IMR-90 (cell line): ENCODE measurements around the gene ACTA1. TPM values are rescaled to one million over a fixed set of nuclear protein-coding genes. Genes with fewer than 3 reads are reported as not detected.

Source experiments
- ATAC-seq: fragments of 200-7000 bp; cut with Tn5 transposase; 2 replicates; pipeline ENCODE4 v1.9.1; 2020; ENCODE audit warnings: low read depth, mild to moderate bottlenecking, moderate library complexity
- BruUV-seq: library from RNA; stranded (reverse); fragments of 400-500 nt; replicated peaks from 2 replicates; lab custom pipeline; 2021; lab: Mats Ljungman, UMichigan
- CTCF ChIA-PET: fragments of 300-600 bp; formaldehyde crosslinking; extraction: SDS; loops from one replicate; lab custom pipeline; 2021; ENCODE audit warnings: antibody characterized with exemption; lab: Yijun Ruan, JAX
- POLR2A ChIA-PET: fragments of 300-600 bp; sonication (Branson Sonifier 250); formaldehyde crosslinking; loops from one replicate; lab custom pipeline; 2022; ENCODE audit warnings: antibody characterized with exemption; ENCODE audit not compliant: unreplicated experiment; lab: Charles Lee
- DNase-seq: peaks from one replicate; pipeline ENCODE4 v3.0.0; 2013
- H2AFZ ChIP-seq: replicated peaks from 2 replicates; pipeline ENCODE3; 2013; ENCODE audit warnings: low read length, mild to moderate bottlenecking; ENCODE audit not compliant: poor library complexity
- H2AK5ac ChIP-seq: 2 replicates; pipeline ENCODE4 v1.6.1; 2013; ENCODE audit warnings: low read depth, low read length, inconsistent platforms
- H2AK9ac ChIP-seq: replicated peaks from 2 replicates; pipeline ENCODE3; 2013; ENCODE audit warnings: mild to moderate bottlenecking, low read depth, low read length, moderate library complexity; ENCODE audit not compliant: poor library complexity
- H2BK120ac ChIP-seq: 2 replicates; pipeline ENCODE4 v1.6.1; 2013; ENCODE audit warnings: low read depth, low read length, inconsistent platforms
- H2BK15ac ChIP-seq: 3 replicates; pipeline ENCODE4 v1.6.1; 2013; ENCODE audit warnings: low read depth, low read length, inconsistent platforms
- H2BK20ac ChIP-seq: 2 replicates; pipeline ENCODE4 v1.6.1; 2013; ENCODE audit warnings: low read depth, mild to moderate bottlenecking, inconsistent platforms, low read length, moderate library complexity
- H2BK5ac ChIP-seq: 2 replicates; pipeline ENCODE4 v1.6.1; 2013; ENCODE audit warnings: mild to moderate bottlenecking, low read depth, low read length, inconsistent platforms; ENCODE audit not compliant: poor library complexity, severe bottlenecking
- H3K14ac ChIP-seq: replicated peaks from 2 replicates; pipeline ENCODE4 v1.6.1; 2013; ENCODE audit warnings: low read depth, low read length, inconsistent platforms
- H3K18ac ChIP-seq: 2 replicates; pipeline ENCODE4 v1.6.1; 2013; ENCODE audit warnings: low read depth, low read length, control low read depth
- H3K23ac ChIP-seq: 2 replicates; pipeline ENCODE4 v1.6.1; 2013; ENCODE audit warnings: low read depth, low read length, inconsistent platforms
- H3K27ac ChIP-seq: 2 replicates; pipeline ENCODE4 v1.5.1; 2013; ENCODE audit warnings: mild to moderate bottlenecking, control low read depth, low read length; ENCODE audit not compliant: insufficient read depth
- H3K27me3 ChIP-seq: 2 replicates; pipeline ENCODE4 v1.6.1; 2013; ENCODE audit warnings: low read length; ENCODE audit not compliant: control insufficient read depth, insufficient read depth
- H3K36me3 ChIP-seq: 2 replicates; pipeline ENCODE4 v1.6.1; 2013; ENCODE audit warnings: low read length, mixed read lengths; ENCODE audit not compliant: control insufficient read depth, insufficient read depth
- H3K4ac ChIP-seq: 2 replicates; pipeline ENCODE4 v1.6.1; 2013; ENCODE audit warnings: low read depth, low read length, inconsistent platforms
- H3K4me1 ChIP-seq: 2 replicates; pipeline ENCODE4 v1.6.1; 2013; ENCODE audit warnings: low read length, mixed read lengths; ENCODE audit not compliant: control insufficient read depth, insufficient read depth
- H3K4me2 ChIP-seq: 2 replicates; pipeline ENCODE4 v1.6.1; 2013; ENCODE audit warnings: low read depth, mild to moderate bottlenecking, control low read depth, low read length, moderate library complexity
- H3K4me3 ChIP-seq: 2 replicates; pipeline ENCODE4 v1.5.1; 2013; ENCODE audit warnings: low read depth, mild to moderate bottlenecking, control low read depth, low read length, moderate library complexity; ENCODE audit not compliant: insufficient read depth
- H3K56ac ChIP-seq: 2 replicates; pipeline ENCODE4 v1.6.1; 2013; ENCODE audit warnings: low read length, inconsistent platforms; ENCODE audit not compliant: insufficient read depth; ENCODE audit errors: extremely low read depth
- H3K79me1 ChIP-seq, 2 experiments: 2 replicates each; pipeline ENCODE4 v1.6.1; 2013; ENCODE audit warnings: low read length in 2 of 2, inconsistent platforms in 1 of 2, low read depth in 1 of 2
- H3K9ac ChIP-seq: 2 replicates; pipeline ENCODE4 v1.6.1; 2013; ENCODE audit warnings: low read depth, low read length, control low read depth
- H3K9me1 ChIP-seq: 2 replicates; pipeline ENCODE4 v1.6.1; 2013; ENCODE audit warnings: low read length, inconsistent platforms; ENCODE audit not compliant: insufficient read depth
- H3K9me3 ChIP-seq: 2 replicates; pipeline ENCODE4 v1.6.1; 2013; ENCODE audit warnings: low read length; ENCODE audit not compliant: control insufficient read depth, insufficient read depth
- H4K20me1 ChIP-seq: 2 replicates; pipeline ENCODE4 v1.6.1; 2013; ENCODE audit warnings: low read length, inconsistent platforms; ENCODE audit not compliant: insufficient read depth
- H4K5ac ChIP-seq: 2 replicates; pipeline ENCODE4 v1.6.1; 2013; ENCODE audit warnings: mild to moderate bottlenecking, low read depth, low read length, control low read depth
- H4K8ac ChIP-seq, 2 experiments: 2 replicates each; pipeline ENCODE4 v1.6.1; 2013; ENCODE audit warnings: low read depth in 2 of 2, low read length in 2 of 2, control low read depth in 1 of 2, inconsistent platforms in 1 of 2
- H4K91ac ChIP-seq: 2 replicates; pipeline ENCODE4 v1.6.1; 2013; ENCODE audit warnings: low read depth, low read length, inconsistent platforms; ENCODE audit not compliant: insufficient read depth
- BHLHE40 ChIP-seq: fragments of 150-350 bp; IDR thresholded peaks from 2 replicates; pipeline ENCODE4 v1.6.1; 2016; ENCODE audit warnings: mild to moderate bottlenecking, low read depth, low read length
- CEBPB ChIP-seq: IDR thresholded peaks from 2 replicates; pipeline ENCODE4 v1.6.1; 2012; ENCODE audit warnings: low read depth, low read length, improper control_type of control experiment
- CHD1 ChIP-seq: IDR thresholded peaks from 2 replicates; pipeline ENCODE4 v1.6.1; 2012; ENCODE audit warnings: low read depth, low read length, improper control_type of control experiment
- CTCF ChIP-seq: conservative IDR thresholded peaks from 2 replicates; pipeline ENCODE4 v1.5.1; 2012; ENCODE audit warnings: mild to moderate bottlenecking, low read depth, low read length, improper control_type of control experiment
- FOS ChIP-seq: fragments of 150-350 bp; IDR thresholded peaks from 2 replicates; pipeline ENCODE4 v1.6.1; 2016; ENCODE audit warnings: low read depth, low read length
- MAFK ChIP-seq: IDR thresholded peaks from 2 replicates; pipeline ENCODE4 v1.6.1; 2012; ENCODE audit warnings: low read depth, low read length, improper control_type of control experiment
- MAZ ChIP-seq: IDR thresholded peaks from 2 replicates; pipeline ENCODE4 v1.6.1; 2012; ENCODE audit warnings: low read depth, mild to moderate bottlenecking, low read length, improper control_type of control experiment, moderate library complexity, borderline replicate concordance
- NFE2L2 ChIP-seq: fragments of 150-350 bp; IDR thresholded peaks from 2 replicates; pipeline ENCODE4 v1.6.1; 2016; ENCODE audit warnings: low read depth, mild to moderate bottlenecking, low read length
- POLR2A ChIP-seq: IDR thresholded peaks from 2 replicates; pipeline ENCODE4 v1.6.1; 2012; ENCODE audit warnings: mild to moderate bottlenecking, low read depth, low read length
- RAD21 ChIP-seq: IDR thresholded peaks from 2 replicates; pipeline ENCODE4 v1.6.1; 2012; ENCODE audit warnings: low read length, improper control_type of control experiment
- RCOR1 ChIP-seq: IDR thresholded peaks from 2 replicates; pipeline ENCODE4 v1.6.1; 2012; ENCODE audit warnings: mild to moderate bottlenecking, low read length, improper control_type of control experiment; ENCODE audit not compliant: insufficient replicate concordance
- WGBS, 2 experiments: methylation state at CpG; one replicate each; pipeline versions ENCODE4 v1.1.5 to v1.1.7; 2013; ENCODE audit warnings: missing lambda C conversion rate in 2 of 2; ENCODE audit not compliant: insufficient read length in 1 of 2; ENCODE audit errors: extremely low coverage in 2 of 2; 5-methylcytosine and 5-hydroxymethylcytosine counted together
- dilution Hi-C: fragments of 300-500 bp; cut with HindIII; formaldehyde crosslinking; loops from one replicate; pipeline ENCODE4 v1.14.3; 2018; ENCODE audit warnings: low sequenced_read_pairs; ENCODE audit not compliant: unreplicated experiment
- in situ Hi-C: fragments of 300-500 bp; cut with MboI; formaldehyde crosslinking; loops from 3 replicates; pipeline ENCODE4 v1.14.3; 2019; ENCODE audit warnings: low sequenced_read_pairs, inconsistent platforms, mixed read lengths
- intact Hi-C: fragments of 100-400 bp; cut with micrococcal nuclease; formaldehyde crosslinking; loops from 2 replicates; pipeline ENCODE4 v1.10.0; 2022
- polyA plus RNA-seq, 3 experiments: library from polyadenylated mRNA; depleted of rRNA; stranded (reverse); fragments of >200 nt; gene quantifications; 2 replicates each; pipeline ENCODE4 v1.2.3, GENCODE V29; 2012; ENCODE audit warnings: low replicate concordance in 1 of 3
- total RNA-seq: library from RNA; depleted of rRNA; stranded (reverse); fragments of >200 nt; gene quantifications from 2 replicates; pipeline ENCODE4 v1.2.3, GENCODE V29; 2012

Gene ACTA1
- total and polyA plus RNA-seq, 2 of the 4 experiments (the other 2 are of a cell fraction): not detected

- no peak overlapping the region for H3K14ac ChIP-seq
- peaks cover 40% of the 10 kb centered on the region for H3K36me3 ChIP-seq
- H4K8ac ChIP-seq: no peak overlapping the region
- no TSS peak for BruUV-seq
- H3K4me1 ChIP-seq: no peaks in the 10 kb centered on the region
- no peak overlapping the region for H3K18ac ChIP-seq
- no peak overlapping the region for H4K91ac ChIP-seq
- no peaks in the 10 kb centered on the region for H4K20me1 ChIP-seq
- in situ Hi-C loops (no loop called here), intact Hi-C loops (no loop called here), dilution Hi-C loops (no loop called here)
- H2BK120ac ChIP-seq: no peak overlapping the region
- H3K27me3 ChIP-seq: no peaks in the 10 kb centered on the region
- H3K4me3 ChIP-seq: no peak overlapping the region
- no peak overlapping the region for H3K23ac ChIP-seq
- no peaks in the 10 kb centered on the region for H3K79me1 ChIP-seq
- TF ChIP-seq CHD1 (no peak), NFE2L2 (no peak), RCOR1 (no peak), MAZ (no peak), CEBPB (no peak), CTCF (no peak), POLR2A (no peak), MAFK (no peak), BHLHE40 (no peak), RAD21 (no peak), FOS (no peak)
- no peak overlapping the region for H3K4ac ChIP-seq
- H2AK5ac ChIP-seq: no peak overlapping the region
- no peaks in the 10 kb centered on the region for H3K9me1 ChIP-seq
- H2BK20ac ChIP-seq: no peak overlapping the region
- H2BK5ac ChIP-seq: no peak overlapping the region
- WGBS, 2 experiments: no CpG with 5 or more reads among the region's 1 CpG
- ChIA-PET POLR2A (no interaction called here), CTCF (no interaction called here)
- no peak overlapping the region for H2AFZ ChIP-seq
- H4K5ac ChIP-seq: no peak overlapping the region
- ATAC-seq (no peak), DNase-seq (no peak)
- H2AK9ac ChIP-seq: no peak overlapping the region
- no peak overlapping the region for H3K9ac ChIP-seq
- H3K9me3 ChIP-seq: no peaks in the 10 kb centered on the region
- H3K27ac ChIP-seq: no peak overlapping the region
- no peak overlapping the region for H3K56ac ChIP-seq
- no peak overlapping the region for H2BK15ac ChIP-seq
- no peak overlapping the region for H3K4me2 ChIP-seq
Observed at GRCh38 chr1:229466887-229467286, 33.0 kb upstream of the ACTA1 start.
